ENCODE results near the gene SETBP1.

GRCh38 chr18:44957025-44957424, 276.3 kb downstream of the SETBP1 start:
- TF ChIP-seq YY1 (IDR thresholded peaks at IDR 0.05; ENCODE audit: insufficient read depth, insufficient read length) (no peak), SUZ12 (IDR thresholded peaks at IDR 0.05; ENCODE audit: extremely low read depth, insufficient read depth, insufficient read length) (no peak), ZNF274 (IDR thresholded peaks at IDR 0.05; ENCODE audit: low read depth, low read length) (no peak)
